ENCODE data around the gene ATP6V0C. TPM values are rescaled to one million over a fixed set of nuclear protein-coding genes. Genes with fewer than 3 reads are reported as not detected.

ATP6V0C gene
- total and polyA plus RNA-seq, 2 of the 13 experiments (the other 11 are each of a cell fraction or from before 2014, with no cell fraction given) = 10.4 to 20.1 TPM

GRCh38 chr16:2500918-2501750 is 12.6 kb upstream of the ATP6V0C start (continued):
- TF ChIP-seq ZGPAT (CRISPR knock-in tag; IDR thresholded peaks at IDR 0.05) = 0 out of 2 replicates have a peak, but pooled peaks have one; percentile 38
- TF ChIP-seq SMAD3 (CRISPR knock-in tag; IDR thresholded peaks at IDR 0.05) = peak; percentile 54; the same call in 1 of the 2 replicates
- no peak for TF ChIP-seq SOX5 (CRISPR knock-in tag; IDR thresholded peaks at IDR 0.05; ENCODE audit: borderline replicate concordance)
- no peak; the same call in 1 of the 2 replicates for TF ChIP-seq MIER3 (CRISPR knock-in tag; IDR thresholded peaks at IDR 0.05; ENCODE audit: borderline replicate concordance)
- no peak for TF ChIP-seq ZNF33A (CRISPR knock-in tag; IDR thresholded peaks at IDR 0.05; ENCODE audit: borderline replicate concordance)
- TF ChIP-seq RBM22 (optimal IDR thresholded peaks at IDR 0.05; ENCODE audit: low read length) = no peak
- TF ChIP-seq ZNF224 (CRISPR knock-in tag; IDR thresholded peaks at IDR 0.05) = no peak
- no peak for TF ChIP-seq ZNF407 (CRISPR knock-in tag; IDR thresholded peaks at IDR 0.05; ENCODE audit: not compliant biosample characterization)
- no peak for TF ChIP-seq ZNF510 (CRISPR knock-in tag; IDR thresholded peaks at IDR 0.05; ENCODE audit: low read depth)
- TF ChIP-seq ZHX2 (IDR thresholded peaks at IDR 0.05; ENCODE audit: low read depth) = no peak
- TF ChIP-seq ZHX2 (CRISPR knock-in tag; IDR thresholded peaks at IDR 0.05; ENCODE audit: borderline replicate concordance) = no peak
- no peak for TF ChIP-seq TEF (CRISPR knock-in tag; IDR thresholded peaks at IDR 0.05)
